ENCODE data around the gene FRS2. TPM values are rescaled to one million over a fixed set of nuclear protein-coding genes. Genes with fewer than 3 reads are reported as not detected.

The FRS2 gene
- total and polyA plus RNA-seq, 10 of the 15 experiments (the other 5 are each of a cell fraction or from before 2014, with no cell fraction given), result 1.1 to 13.1 (median 5.9) TPM

DNA sequence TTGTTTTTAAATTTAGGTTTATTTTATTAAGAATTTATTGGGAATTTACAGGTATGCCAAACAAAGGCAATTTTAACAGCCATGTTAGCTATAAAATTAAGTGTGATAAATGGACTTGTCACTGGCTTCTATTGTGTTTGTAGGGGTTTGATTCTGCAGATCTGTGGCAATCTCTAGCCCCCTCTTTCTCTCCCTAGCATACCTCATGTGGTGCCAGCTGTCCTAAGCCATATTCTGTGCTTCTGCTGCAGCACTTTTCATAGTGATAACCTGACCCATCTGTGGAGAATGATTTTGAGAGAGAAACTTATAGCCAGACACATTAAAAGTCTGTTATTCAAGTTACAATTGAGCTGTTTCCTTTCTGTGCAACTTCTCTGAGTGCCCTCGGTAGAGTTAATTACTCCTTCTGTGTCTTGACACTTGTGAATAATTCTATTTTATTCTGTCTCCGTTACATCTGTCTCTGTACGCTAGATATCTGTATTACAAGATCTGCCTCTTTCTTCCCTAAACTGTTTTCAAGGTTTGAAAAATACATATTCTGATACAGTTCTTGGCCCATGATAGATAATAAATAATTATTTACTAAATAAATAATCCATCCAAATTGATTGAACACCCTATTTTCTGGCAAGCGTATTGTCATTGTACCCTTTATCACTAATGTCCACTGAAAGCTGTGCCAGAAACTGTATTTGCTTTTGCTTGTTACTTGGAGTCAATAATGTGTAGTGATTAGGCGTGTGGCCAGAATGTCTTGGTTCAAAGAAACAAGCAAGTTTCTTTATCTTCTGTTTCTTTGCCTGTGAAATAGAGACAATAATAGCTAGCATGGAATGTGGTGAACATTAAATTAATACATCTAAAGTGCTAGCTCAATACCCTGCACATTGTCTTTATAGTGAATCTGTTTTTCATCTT lies 40.0 kb downstream of the FRS2 start (continued):
- TF ChIP-seq, protein P1, sequence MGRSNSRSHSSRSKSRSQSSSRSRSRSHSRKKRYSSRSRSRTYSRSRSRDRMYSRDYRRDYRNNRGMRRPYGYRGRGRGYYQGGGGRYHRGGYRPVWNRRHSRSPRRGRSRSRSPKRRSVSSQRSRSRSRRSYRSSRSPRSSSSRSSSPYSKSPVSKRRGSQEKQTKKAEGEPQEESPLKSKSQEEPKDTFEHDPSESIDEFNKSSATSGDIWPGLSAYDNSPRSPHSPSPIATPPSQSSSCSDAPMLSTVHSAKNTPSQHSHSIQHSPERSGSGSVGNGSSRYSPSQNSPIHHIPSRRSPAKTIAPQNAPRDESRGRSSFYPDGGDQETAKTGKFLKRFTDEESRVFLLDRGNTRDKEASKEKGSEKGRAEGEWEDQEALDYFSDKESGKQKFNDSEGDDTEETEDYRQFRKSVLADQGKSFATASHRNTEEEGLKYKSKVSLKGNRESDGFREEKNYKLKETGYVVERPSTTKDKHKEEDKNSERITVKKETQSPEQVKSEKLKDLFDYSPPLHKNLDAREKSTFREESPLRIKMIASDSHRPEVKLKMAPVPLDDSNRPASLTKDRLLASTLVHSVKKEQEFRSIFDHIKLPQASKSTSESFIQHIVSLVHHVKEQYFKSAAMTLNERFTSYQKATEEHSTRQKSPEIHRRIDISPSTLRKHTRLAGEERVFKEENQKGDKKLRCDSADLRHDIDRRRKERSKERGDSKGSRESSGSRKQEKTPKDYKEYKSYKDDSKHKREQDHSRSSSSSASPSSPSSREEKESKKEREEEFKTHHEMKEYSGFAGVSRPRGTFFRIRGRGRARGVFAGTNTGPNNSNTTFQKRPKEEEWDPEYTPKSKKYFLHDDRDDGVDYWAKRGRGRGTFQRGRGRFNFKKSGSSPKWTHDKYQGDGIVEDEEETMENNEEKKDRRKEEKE (IDR thresholded peaks at IDR 0.05), result no peak
- no peak for TF ChIP-seq NFIC (IDR thresholded peaks at IDR 0.05; ENCODE audit: low read depth, low read length)
- TF ChIP-seq POLR2A (IDR thresholded peaks at IDR 0.05; ENCODE audit: low read depth, low read length), result no peak
- no peak for TF ChIP-seq GABPA (IDR thresholded peaks at IDR 0.05; ENCODE audit: low read depth)
- no peak for TF ChIP-seq JUNB (IDR thresholded peaks at IDR 0.05)

DNA sequence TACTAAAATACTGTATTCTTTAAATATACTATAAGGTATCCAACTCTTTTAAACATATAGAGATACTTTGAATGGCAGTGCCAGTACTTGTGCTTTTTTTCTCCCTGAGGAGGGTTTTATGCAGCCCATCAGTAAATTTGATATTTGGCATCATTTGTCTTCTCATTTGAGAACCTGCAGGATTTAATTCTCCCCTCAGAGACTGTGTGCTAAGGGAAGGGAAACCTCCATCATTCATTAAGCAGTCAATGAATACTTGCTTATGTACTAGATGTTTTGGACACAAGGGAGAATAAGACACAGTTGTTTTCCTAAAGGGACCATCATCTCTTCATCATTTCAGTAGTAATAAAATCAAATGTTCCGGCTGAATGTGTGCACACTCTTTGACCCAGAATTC lies 40.8 kb downstream of the FRS2 start:
- 100% methylated on average over 1 of the region's 1 CpG for WGBS (ENCODE audit: insufficient coverage, insufficient replicate concordance, low lambda C conversion rate, missing lambda C conversion rate)
- CTCF ChIA-PET, result no interaction called here
- SMC1A ChIA-PET (ENCODE audit: uncharacterized antibody, unreplicated experiment), result no interaction called here
- no peak for TF ChIP-seq WRNIP1 (IDR thresholded peaks at IDR 0.05; ENCODE audit: borderline replicate concordance, low read depth, low read length)
- intact Hi-C loops (cut with micrococcal nuclease; ENCODE audit: unreplicated experiment), result no loop called here
- Histone ChIP-seq H3K27ac (ENCODE audit: control insufficient read depth, insufficient read depth) (no peak overlapping the region), H3K4me1 (ENCODE audit: control insufficient read depth, insufficient read depth, low read length) (no peaks in the 10 kb centered on the region; the same call in 1 of the 2 replicates), H3K9ac (ENCODE audit: control insufficient read depth, insufficient read depth, low read length) (no peak overlapping the region), H3K4me3 (no peak overlapping the region), H3K9me3 (replicated peaks; ENCODE audit: control insufficient read depth, insufficient read depth, low read length) (no peaks in the 10 kb centered on the region; the same call in 2 of the 3 replicates), H4K20me1 (ENCODE audit: control insufficient read depth, insufficient read depth) (no peaks in the 10 kb centered on the region), H2AFZ (ENCODE audit: control insufficient read depth, low read depth, low read length) (no peak overlapping the region), H3K4me2 (ENCODE audit: control insufficient read depth, insufficient read depth) (no peak overlapping the region), H3K36me3 (ENCODE audit: control insufficient read depth in 2 of 2, insufficient read depth in 2 of 2, low read length in 1 of 2) (no peaks in the 10 kb centered on the region), H3K79me2 (ENCODE audit: control insufficient read depth, insufficient read depth, low read length) (peaks cover 21% of the 10 kb centered on the region), H3K27me3 (replicated peaks in 1 of 2; ENCODE audit: control insufficient read depth in 2 of 2, insufficient read depth in 2 of 2, low read length in 1 of 2) (no peaks in the 10 kb centered on the region)
- FAIRE-seq, result no peak
- in situ Hi-C loops (cut with MboI), result no loop called here
- no peak for DNase-seq (ENCODE audit: low read depth, low spot score)
- no peak for ATAC-seq
- RAD21 ChIA-PET (ENCODE audit: unreplicated experiment), result no interaction called here
- BruUV-seq (replicated peaks), result no TSS peak
- POLR2A ChIA-PET, result no interaction called here

Measured in GM12878 (cell line).